T-helper 2 cell treated with Interferon-gamma antibody and Interleukin-4, amounts not matched to agents 5 μg/mL and 100 μg/mL, for 36 hours (primary cell): ENCODE data around the gene SSNA1.

Experiments used
- DNase-seq: peaks from one replicate; pipeline ENCODE4 v3.0.0; 2021; ENCODE audit warnings: low spot score
- H3K27ac Mint-ChIP-seq: one replicate; pipeline ENCODE4 v1.8.0; 2021; ENCODE audit warnings: mild to moderate bottlenecking, mixed read lengths
- H3K27me3 Mint-ChIP-seq: one replicate; pipeline ENCODE4 v1.8.0; 2021; ENCODE audit warnings: low read depth, mixed read lengths
- H3K36me3 Mint-ChIP-seq: one replicate; pipeline ENCODE4 v1.8.0; 2021; ENCODE audit warnings: low read depth, mixed read lengths
- H3K4me1 Mint-ChIP-seq: one replicate; pipeline ENCODE4 v1.8.0; 2021; ENCODE audit warnings: low read depth, mixed read lengths
- H3K4me3 Mint-ChIP-seq: one replicate; pipeline ENCODE4 v1.8.0; 2022; ENCODE audit warnings: mild to moderate bottlenecking, moderate library complexity, mixed read lengths
- H3K9me3 Mint-ChIP-seq: one replicate; pipeline ENCODE4 v1.8.0; 2021; ENCODE audit warnings: mixed read lengths

SSNA1 gene

DNA sequence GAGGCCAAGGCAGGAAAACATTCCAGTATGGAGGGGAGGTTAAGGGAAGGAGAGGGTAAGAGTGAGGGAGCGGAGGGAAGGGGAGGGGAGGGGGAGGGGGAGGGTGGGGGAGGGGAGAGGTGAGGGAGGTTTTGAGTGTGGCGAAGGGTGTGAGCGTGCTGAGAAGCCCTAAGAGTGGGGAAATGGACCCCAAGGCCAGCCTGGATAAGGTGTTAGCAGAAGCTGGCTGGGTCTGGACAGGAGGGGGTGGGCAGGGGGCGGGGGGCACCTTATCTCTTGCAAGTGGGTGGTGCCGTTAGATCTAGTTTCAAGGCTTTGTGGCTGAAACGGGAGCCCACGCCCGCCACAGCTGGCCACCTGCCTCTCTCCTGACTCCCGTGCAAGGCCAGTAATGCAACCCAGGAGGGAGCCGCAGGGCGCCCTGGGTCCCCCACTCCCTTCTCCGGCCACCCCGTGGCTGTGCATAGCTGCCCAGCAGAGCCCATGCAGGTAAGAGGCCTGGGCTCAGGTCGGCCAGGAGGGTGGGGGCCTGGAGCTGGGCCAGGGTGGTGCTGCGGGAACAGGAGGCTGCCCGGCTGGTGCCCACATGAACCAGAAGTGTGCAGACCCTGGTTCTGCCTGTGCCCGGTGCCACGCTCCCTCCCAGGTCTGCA, 39.5 kb downstream of the SSNA1 start:
- Mint-ChIP-seq H3K4me3 (no peak overlapping the region), H3K36me3 (no peaks in the 10 kb centered on the region), H3K9me3 (no peaks in the 10 kb centered on the region), H3K27me3 (peaks cover 2% of the 10 kb centered on the region), H3K27ac (peak overlapping the region; percentile 16), H3K4me1 (peaks cover 3% of the 10 kb centered on the region)
- DNase-seq: no peak

DNA sequence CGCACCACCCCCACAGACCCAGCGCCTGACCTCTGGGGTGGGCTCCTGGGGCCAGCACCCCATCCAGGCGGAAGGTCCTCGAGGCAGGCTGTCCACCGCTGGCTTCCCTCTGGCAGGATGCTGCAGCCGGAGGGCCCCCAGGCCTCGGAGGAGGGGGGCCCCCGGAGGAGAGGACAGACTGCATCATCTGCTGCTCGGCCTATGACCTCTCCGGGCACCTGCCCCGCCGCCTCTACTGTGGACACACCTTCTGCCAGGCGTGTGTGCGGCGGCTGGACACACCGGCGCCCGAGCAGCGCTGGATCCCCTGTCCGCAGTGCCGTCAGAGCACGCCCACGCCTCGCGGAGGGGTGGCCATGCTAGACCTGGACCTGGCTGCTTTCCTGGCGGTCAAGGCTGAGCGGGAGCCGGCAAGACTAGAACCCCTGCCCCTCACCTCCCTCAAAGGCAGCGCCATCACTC, 40.1 kb downstream of the SSNA1 start:
- peaks cover 2% of the 10 kb centered on the region for H3K27me3 Mint-ChIP-seq
- no peak for DNase-seq
- H3K4me3 Mint-ChIP-seq: no peak overlapping the region
- H3K4me1 Mint-ChIP-seq: peaks cover 2% of the 10 kb centered on the region
- H3K27ac Mint-ChIP-seq: no peak overlapping the region
- H3K36me3 Mint-ChIP-seq: no peaks in the 10 kb centered on the region
- no peaks in the 10 kb centered on the region for H3K9me3 Mint-ChIP-seq

DNA sequence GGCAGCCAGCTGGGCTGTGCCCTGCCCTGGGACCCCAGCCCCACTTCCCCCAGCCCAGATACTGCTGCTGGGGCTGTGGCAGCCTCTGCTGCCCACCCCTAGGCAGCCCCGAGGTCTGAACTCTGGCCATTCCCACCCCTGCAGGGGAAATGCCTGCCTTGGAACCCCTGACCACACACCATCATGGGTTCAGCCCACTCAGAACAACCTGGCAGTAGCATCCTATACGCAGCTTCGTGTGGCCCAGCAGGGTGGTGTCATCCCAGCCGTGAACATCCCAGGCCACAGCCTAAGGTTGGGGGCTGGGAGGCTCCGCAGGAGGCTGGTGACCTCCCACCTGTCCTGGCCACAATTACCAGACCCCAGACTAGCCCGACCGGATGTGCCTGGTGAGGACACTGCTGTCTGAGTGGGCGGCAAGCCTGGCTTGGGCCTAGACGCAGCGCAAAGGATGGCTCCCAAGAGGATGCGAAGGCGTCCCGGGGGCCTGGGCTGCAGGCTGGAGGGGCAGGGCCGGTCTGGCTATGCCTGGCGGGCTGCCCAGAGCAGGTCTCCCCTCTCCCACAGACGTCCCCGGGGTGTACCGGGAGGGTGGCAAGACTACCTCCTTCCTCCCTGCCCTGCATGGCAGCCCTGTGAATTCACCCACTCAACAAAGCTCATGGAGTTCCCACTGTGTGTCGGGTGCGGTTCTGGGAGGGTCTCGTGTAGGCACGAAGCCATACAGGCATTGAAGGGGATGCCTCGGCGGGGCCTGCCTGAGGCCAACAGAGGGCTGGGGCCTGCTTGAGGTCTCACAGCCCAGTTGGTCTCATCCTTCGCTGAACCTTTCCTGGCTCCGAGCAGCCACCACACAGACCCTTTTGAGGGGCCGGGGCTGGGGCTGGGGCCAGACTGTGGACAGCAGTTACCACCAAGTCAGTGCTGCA, 40.8 kb downstream of the SSNA1 start:
- H3K4me3 Mint-ChIP-seq: no peak overlapping the region
- H3K27ac Mint-ChIP-seq: no peak overlapping the region
- peaks cover 2% of the 10 kb centered on the region for H3K4me1 Mint-ChIP-seq
- H3K27me3 Mint-ChIP-seq: peaks cover 2% of the 10 kb centered on the region
- H3K9me3 Mint-ChIP-seq: no peaks in the 10 kb centered on the region
- H3K36me3 Mint-ChIP-seq: no peaks in the 10 kb centered on the region
- no peak for DNase-seq

DNA sequence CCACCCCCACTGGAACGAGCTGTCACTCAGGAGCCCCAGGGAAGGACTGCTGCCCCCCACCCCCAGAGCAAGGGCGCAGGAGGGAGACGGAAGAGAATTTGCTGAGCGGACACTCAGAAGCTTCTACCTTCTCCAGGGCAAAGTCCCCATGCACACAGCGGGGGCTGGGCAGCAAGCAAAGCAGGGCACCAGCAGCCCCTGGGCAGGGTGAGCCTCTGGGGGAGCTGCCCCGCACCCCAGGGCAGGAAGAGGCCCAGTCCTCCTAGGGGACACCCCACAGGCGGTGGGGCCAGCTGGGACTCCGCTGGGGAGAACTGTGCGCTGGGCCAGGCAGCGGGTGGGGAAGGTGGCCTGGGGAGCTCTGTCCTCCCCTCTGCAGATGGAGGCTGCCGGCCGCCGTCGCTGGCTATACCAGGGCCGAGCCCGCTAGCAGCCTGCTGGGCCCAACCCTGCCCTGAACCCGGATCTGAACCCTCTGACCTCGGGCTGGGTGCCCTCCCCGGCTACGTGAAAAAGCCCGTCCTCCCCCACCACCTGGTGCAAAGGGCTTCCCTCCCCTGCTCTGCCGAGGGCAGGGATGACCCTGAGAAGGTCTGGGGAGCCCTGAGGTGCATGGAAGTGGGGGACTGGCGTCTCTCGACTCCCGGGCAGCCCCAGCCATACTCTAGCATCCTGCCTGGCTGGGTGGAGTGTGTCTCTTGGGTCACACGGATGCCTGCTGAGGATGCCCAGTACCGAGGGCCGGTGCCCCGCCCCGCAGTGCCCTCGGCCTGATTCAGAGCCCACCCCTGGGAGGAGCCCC, 41.6 kb downstream of the SSNA1 start:
- no peak overlapping the region for H3K4me3 Mint-ChIP-seq
- no peak for DNase-seq
- no peaks in the 10 kb centered on the region for H3K36me3 Mint-ChIP-seq
- H3K9me3 Mint-ChIP-seq: no peaks in the 10 kb centered on the region
- peaks cover 2% of the 10 kb centered on the region for H3K27me3 Mint-ChIP-seq
- H3K4me1 Mint-ChIP-seq: peaks cover 2% of the 10 kb centered on the region
- no peak overlapping the region for H3K27ac Mint-ChIP-seq

DNA sequence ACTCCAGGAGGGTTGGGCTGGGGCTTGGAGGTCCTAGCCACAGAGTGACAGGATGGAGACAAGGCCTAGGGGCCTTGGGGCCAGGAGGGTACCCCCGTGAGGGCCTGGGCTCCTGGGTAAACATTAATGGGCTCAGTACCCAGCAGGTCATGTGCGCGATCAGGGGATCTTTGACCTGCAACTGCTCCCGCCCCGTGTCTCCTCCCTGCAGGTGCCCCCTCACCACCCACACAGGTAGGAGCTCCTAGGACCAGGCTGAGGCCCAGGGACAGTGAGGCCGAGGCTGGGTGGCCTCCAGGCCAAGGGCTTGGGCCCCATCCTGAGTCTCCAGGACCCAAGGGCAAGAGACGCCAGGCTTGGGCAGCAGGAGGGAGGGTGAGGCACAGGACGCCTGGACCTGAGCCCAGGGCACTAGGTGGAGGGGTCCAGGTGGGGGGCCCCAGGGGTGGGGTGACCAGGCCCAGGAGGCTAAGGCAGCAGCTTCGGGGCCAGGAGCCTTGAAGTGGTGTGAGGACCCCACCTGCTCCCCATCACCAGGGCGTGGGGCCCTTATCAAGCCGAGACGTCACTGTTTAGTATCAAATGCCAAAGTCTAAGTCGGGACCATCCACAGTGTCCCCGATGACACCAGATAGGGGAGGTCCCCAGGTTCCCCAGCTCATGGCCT, 42.4 kb downstream of the SSNA1 start, which contains the start of gene SLC34A3:
Gene SLC34A3, plus strand, starts transcription at position 197 of the 667 bp plus-strand sequence. CDS start 802 bp downstream, outside the sequence.
- Mint-ChIP-seq H3K4me1 (peaks cover 2% of the 10 kb centered on the region), H3K9me3 (no peaks in the 10 kb centered on the region), H3K27ac (no peak within 1 kb of the TSS), H3K36me3 (no peaks in the 10 kb centered on the region), H3K4me3 (no peak within 1 kb of the TSS), H3K27me3 (peaks cover 2% of the 10 kb centered on the region)
- DNase-seq: no peak

DNA sequence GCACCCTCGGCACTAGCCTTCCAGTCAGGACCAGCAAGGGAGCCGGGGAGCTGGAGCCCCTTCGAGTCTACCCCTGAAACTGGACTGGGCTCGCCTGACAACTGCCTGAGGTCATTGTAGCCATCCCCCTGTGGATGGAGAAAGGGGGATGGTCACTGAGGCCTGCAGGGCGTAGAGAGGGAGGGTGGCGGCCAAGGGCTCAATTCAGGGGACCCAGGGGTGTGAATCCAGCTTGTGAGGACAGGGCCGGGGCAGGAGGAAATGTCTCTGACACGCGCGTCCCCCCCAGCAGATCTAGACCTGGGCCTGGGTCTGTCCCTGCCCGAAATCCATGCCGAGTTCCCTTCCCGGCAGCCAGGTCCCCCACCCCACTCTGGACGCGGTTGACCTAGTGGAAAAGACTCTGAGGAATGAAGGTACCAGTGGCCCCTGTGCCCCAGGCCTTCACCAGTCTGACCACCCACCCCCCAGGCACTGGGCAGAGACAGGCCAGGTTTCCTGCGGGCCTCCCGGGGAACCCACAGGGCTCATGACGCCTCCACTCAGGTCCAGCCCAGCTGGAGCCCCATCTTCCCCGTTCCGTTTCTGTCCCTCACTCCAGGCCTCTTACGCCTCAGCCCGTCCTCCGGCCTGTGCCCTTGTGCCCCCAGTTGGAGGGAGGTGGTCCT, 43.0 kb downstream of the SSNA1 start:
- Mint-ChIP-seq H3K9me3 (no peaks in the 10 kb centered on the region), H3K27ac (no peak overlapping the region), H3K4me3 (no peak overlapping the region), H3K36me3 (no peaks in the 10 kb centered on the region), H3K4me1 (peaks cover 2% of the 10 kb centered on the region), H3K27me3 (peaks cover 2% of the 10 kb centered on the region)
- DNase-seq: no peak

DNA sequence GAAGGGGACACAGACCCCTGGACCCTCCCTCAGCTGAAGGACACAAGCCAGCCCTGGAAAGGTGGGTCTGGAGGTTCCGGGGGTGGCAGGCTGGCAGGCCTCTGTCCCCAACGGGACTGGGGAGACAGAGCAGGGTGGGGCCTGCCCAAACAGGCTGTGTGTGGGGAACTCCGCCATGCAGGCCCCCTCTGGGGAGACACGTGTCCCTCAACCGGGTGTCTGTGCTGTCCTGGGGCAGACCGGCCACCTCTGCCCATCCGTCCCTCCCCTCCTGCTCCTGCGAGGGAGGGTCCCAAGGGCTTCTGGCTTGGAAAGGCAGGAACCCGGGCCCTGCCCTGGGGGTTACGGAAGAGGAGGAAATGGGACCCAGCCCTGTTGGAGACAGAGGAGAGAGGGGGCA, 43.6 kb downstream of the SSNA1 start:
- Mint-ChIP-seq H3K27me3 (peaks cover 2% of the 10 kb centered on the region), H3K36me3 (no peaks in the 10 kb centered on the region), H3K27ac (no peak overlapping the region), H3K4me1 (peaks cover 2% of the 10 kb centered on the region), H3K9me3 (no peaks in the 10 kb centered on the region), H3K4me3 (no peak overlapping the region)
- DNase-seq: no peak

DNA sequence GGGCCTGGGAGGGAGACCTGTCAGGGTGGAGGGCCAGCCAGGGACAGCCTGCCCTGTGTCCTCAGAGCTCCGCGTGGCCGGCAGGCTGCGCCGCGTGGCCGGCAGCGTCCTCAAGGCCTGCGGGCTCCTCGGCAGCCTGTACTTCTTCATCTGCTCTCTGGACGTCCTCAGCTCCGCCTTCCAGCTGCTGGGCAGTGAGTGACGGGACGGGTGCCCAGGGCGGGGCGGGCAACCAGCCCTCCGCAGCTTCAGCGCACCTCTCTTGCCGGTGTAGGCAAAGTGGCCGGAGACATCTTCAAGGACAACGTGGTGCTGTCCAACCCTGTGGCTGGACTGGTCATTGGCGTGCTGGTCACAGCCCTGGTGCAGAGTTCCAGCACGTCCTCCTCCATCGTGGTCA, 44.0 kb downstream of the SSNA1 start:
- Mint-ChIP-seq H3K27ac (no peak overlapping the region), H3K27me3 (peaks cover 2% of the 10 kb centered on the region), H3K9me3 (no peaks in the 10 kb centered on the region), H3K4me3 (no peak overlapping the region), H3K4me1 (peaks cover 2% of the 10 kb centered on the region), H3K36me3 (no peaks in the 10 kb centered on the region)
- no peak for DNase-seq

DNA sequence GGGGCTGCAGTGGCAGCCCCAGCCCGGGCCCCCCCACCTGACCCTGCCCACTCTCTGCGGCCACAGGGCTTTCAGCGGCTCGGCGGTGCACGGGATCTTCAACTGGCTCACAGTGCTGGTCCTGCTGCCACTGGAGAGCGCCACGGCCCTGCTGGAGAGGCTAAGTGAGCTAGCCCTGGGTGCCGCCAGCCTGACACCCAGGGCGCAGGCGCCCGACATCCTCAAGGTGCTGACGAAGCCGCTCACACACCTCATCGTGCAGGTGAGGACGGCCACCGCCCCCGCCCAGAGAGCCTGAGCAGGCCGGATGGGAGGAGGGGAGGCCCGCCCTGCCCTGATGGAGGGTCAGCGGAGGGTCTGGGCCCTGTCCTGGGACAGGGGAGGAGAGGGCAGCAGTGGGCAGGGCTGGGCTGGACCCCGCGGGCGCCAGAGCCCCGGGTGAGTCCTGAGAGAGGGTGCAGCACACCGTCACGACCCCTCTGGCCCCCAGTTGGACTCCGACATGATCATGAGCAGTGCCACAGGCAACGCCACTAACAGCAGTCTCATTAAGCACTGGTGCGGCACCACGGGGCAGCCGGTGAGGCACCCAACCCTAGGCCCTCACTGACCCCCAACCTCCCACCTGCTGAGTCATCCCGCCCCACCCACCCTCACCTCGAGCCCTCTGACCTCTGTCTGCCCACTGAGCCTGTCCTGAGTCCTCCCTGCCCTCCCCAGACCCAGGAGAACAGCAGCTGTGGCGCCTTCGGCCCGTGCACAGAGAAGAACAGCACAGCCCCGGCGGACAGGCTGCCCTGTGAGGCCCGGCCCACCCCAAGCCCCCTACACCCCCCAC, 44.9 kb downstream of the SSNA1 start:
- no peaks in the 10 kb centered on the region for H3K4me1 Mint-ChIP-seq
- H3K4me3 Mint-ChIP-seq: no peak overlapping the region
- no peaks in the 10 kb centered on the region for H3K27me3 Mint-ChIP-seq
- DNase-seq: no peak
- H3K27ac Mint-ChIP-seq: no peak overlapping the region
- H3K36me3 Mint-ChIP-seq: no peaks in the 10 kb centered on the region
- H3K9me3 Mint-ChIP-seq: no peaks in the 10 kb centered on the region

DNA sequence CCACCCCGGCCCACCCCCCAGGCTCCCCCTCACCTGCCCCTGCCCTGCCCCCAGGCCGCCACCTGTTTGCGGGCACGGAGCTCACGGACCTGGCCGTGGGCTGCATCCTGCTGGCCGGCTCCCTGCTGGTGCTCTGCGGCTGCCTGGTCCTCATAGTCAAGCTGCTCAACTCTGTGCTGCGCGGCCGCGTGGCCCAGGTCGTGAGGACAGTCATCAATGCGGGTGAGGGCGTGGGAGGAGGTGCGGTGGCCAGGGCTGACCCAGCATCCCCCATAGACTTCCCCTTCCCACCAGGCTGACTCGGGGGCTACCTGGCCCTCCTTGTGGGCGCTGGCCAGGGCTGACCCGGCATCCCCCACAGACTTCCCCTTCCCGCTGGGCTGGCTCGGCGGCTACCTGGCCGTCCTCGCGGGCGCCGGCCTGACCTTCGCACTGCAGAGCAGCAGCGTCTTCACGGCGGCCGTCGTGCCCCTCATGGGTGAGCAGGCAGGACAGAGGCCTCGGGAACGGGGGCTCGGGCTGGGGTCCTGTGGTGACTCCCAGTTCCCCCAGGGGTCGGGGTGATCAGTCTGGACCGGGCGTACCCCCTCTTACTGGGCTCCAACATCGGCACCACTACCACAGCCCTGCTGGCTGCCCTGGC, 45.7 kb downstream of the SSNA1 start:
- Mint-ChIP-seq H3K27ac (no peak overlapping the region), H3K36me3 (no peaks in the 10 kb centered on the region), H3K4me1 (peaks cover 5% of the 10 kb centered on the region), H3K27me3 (no peaks in the 10 kb centered on the region), H3K9me3 (no peaks in the 10 kb centered on the region), H3K4me3 (no peak overlapping the region)
- no peak for DNase-seq

DNA sequence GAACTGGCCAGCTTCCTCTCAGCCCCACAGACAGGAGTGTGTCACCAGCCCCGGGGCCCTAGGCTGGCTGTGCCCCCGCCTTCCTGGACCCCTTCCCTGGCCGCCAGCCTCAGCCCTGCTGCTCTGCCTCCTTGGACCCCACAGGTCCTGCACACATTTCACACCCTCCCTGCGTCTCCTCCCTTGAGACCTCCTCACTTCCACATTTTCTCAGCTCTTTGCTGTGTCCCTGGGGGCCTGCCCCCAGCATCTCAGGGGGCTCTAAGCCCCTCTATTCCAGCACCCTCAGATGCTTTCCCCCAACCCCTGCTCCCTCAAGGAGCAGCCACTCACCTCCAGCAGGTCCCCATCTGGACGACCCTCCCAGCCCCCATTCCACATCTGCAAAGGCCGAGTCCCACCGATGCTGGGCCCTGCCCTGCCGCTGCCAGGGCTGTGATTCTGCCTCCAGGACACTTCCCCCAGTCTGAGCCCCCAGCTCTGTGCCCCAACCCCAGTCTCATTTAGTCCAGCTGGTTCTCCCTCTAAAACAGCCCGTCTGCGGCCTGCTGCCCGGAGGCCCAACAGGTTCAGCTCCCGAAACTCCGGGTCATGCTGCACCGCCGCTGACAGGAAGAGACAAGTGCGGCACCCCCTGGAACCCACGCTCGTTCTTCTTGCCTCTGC, 46.4 kb downstream of the SSNA1 start:
- no peak overlapping the region for H3K4me3 Mint-ChIP-seq
- no peak for DNase-seq
- H3K27ac Mint-ChIP-seq: no peak overlapping the region
- H3K36me3 Mint-ChIP-seq: no peaks in the 10 kb centered on the region
- H3K9me3 Mint-ChIP-seq: no peaks in the 10 kb centered on the region
- peaks cover 5% of the 10 kb centered on the region for H3K4me1 Mint-ChIP-seq
- H3K27me3 Mint-ChIP-seq: no peaks in the 10 kb centered on the region
